ENCODE measurements around the gene WDR36.

GRCh38 chr5:111119856-111120255 lies 27.7 kb downstream of the WDR36 start:
- TF ChIP-seq, protein P1, sequence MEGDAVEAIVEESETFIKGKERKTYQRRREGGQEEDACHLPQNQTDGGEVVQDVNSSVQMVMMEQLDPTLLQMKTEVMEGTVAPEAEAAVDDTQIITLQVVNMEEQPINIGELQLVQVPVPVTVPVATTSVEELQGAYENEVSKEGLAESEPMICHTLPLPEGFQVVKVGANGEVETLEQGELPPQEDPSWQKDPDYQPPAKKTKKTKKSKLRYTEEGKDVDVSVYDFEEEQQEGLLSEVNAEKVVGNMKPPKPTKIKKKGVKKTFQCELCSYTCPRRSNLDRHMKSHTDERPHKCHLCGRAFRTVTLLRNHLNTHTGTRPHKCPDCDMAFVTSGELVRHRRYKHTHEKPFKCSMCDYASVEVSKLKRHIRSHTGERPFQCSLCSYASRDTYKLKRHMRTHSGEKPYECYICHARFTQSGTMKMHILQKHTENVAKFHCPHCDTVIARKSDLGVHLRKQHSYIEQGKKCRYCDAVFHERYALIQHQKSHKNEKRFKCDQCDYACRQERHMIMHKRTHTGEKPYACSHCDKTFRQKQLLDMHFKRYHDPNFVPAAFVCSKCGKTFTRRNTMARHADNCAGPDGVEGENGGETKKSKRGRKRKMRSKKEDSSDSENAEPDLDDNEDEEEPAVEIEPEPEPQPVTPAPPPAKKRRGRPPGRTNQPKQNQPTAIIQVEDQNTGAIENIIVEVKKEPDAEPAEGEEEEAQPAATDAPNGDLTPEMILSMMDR (IDR thresholded peaks at IDR 0.05) = no peak
- no peak for TF ChIP-seq POLR2A (IDR thresholded peaks at IDR 0.05)
- TF ChIP-seq POLR2AphosphoS5 (IDR thresholded peaks at IDR 0.05) = no peak
- no peak for TF ChIP-seq EP300 (IDR thresholded peaks at IDR 0.05; ENCODE audit: low read depth)
